HepG2 (cell line): Measurements from ENCODE around the gene GTF3C5. TPM values are rescaled to one million over a fixed set of nuclear protein-coding genes. Genes with fewer than 3 reads are reported as not detected.

ENCODE experiments used
- ARNT ChIP-seq: fragments of 450-650 bp; IDR thresholded peaks from 2 replicates; pipeline ENCODE4 v1.6.1; 2017
- ELF3 ChIP-seq: IDR thresholded peaks from 2 replicates; pipeline ENCODE4 v1.6.1; 2016; ENCODE audit warnings: missing genetic modification reagents, missing compliant biosample characterization
- KMT2A ChIP-seq: sonication (generic); formaldehyde crosslinking; IDR thresholded peaks from 2 replicates; pipeline ENCODE4 v1.4.0; 2020; ENCODE audit warnings: missing genetic modification reagents
- MIER2 ChIP-seq: IDR thresholded peaks from 2 replicates; pipeline ENCODE4 v1.6.1; 2016; ENCODE audit warnings: missing biosample characterization, missing genetic modification reagents
- NFKB2 ChIP-seq: sonication (generic); formaldehyde crosslinking; IDR thresholded peaks from 2 replicates; pipeline ENCODE4 v1.4.0; 2020; ENCODE audit warnings: missing genetic modification reagents, borderline replicate concordance
- POGZ ChIP-seq: sonication (generic); formaldehyde crosslinking; IDR thresholded peaks from 2 replicates; pipeline ENCODE4 v1.4.0; 2020; ENCODE audit warnings: mild to moderate bottlenecking, missing genetic modification reagents
- REXO4 ChIP-seq: sonication (generic); formaldehyde crosslinking; IDR thresholded peaks from 2 replicates; pipeline ENCODE4 v1.8.0; 2022; ENCODE audit warnings: missing genetic modification reagents, mild to moderate bottlenecking, borderline replicate concordance
- ZNF30 ChIP-seq: sonication (generic); formaldehyde crosslinking; IDR thresholded peaks from 2 replicates; pipeline ENCODE4 v1.5.0; 2020; ENCODE audit warnings: mild to moderate bottlenecking, missing genetic modification reagents
- ZNF598 ChIP-seq: sonication (generic); formaldehyde crosslinking; IDR thresholded peaks from 2 replicates; pipeline ENCODE4 v1.5.1; 2020; ENCODE audit warnings: mild to moderate bottlenecking, missing genetic modification reagents, borderline replicate concordance
- ZNF619 ChIP-seq: sonication (generic); formaldehyde crosslinking; IDR thresholded peaks from 2 replicates; pipeline ENCODE4 v1.4.0; 2020; ENCODE audit warnings: mild to moderate bottlenecking, missing genetic modification reagents
- ZNF773 ChIP-seq: sonication (generic); formaldehyde crosslinking; IDR thresholded peaks from 2 replicates; pipeline ENCODE4 v1.4.0; 2020; ENCODE audit warnings: missing genetic modification reagents, borderline replicate concordance
- ZNF850 ChIP-seq: sonication (generic); formaldehyde crosslinking; conservative IDR thresholded peaks from 2 replicates; pipeline ENCODE4 v1.9.0; 2021; ENCODE audit warnings: mild to moderate bottlenecking, missing genetic modification reagents
- polyA plus RNA-seq, 8 experiments: library from polyadenylated mRNA; depleted of rRNA in 3 of 8; stranded (reverse) in 7 of 8; unstranded in 1 of 8; fragments of >200 nt; fragmentation: Illumina TruSeq in 4 of 8; extraction: Trizol in 4 of 8; gene quantifications; 2 replicates each; pipeline versions ENCODE4 v1.2.1 to v1.2.3, GENCODE V29; 2011 to 2016; ENCODE audit warnings: low read depth in 4 of 8, missing spikeins in 1 of 8, mixed read lengths in 1 of 8; ENCODE audit not compliant: insufficient read depth in 1 of 8
- total RNA-seq, 5 experiments: library from RNA; depleted of rRNA; stranded (reverse); fragments of >200 nt; fragmentation: Illumina TruSeq; extraction: Trizol; gene quantifications; 2 replicates each; pipeline ENCODE4 v1.2.3, GENCODE V29; 2016; ENCODE audit warnings: low read depth in 1 of 5
- TF ChIP-seq, protein P1 (sequence below): sonication (generic); formaldehyde crosslinking; IDR thresholded peaks from 2 replicates; pipeline ENCODE4 v1.4.0; 2020; ENCODE audit warnings: mild to moderate bottlenecking, missing genetic modification reagents
- TF ChIP-seq, protein P2 (sequence below): IDR thresholded peaks from 2 replicates; pipeline ENCODE4 v1.6.1; 2016
- TF ChIP-seq, protein P3 (sequence below): sonication (generic); formaldehyde crosslinking; IDR thresholded peaks from 2 replicates; pipeline ENCODE4 v1.5.1; 2020; ENCODE audit warnings: mild to moderate bottlenecking, missing genetic modification reagents, borderline replicate concordance
- TF ChIP-seq, protein P4 (sequence below), 2 experiments: sonication (generic) in 1 of 2; formaldehyde crosslinking in 1 of 2; IDR thresholded peaks; 2 replicates each; pipeline versions ENCODE4 v1.6.1 to v1.9.0; 2014 to 2022; ENCODE audit warnings: antibody characterized with exemption in 1 of 2, borderline replicate concordance in 1 of 2, inconsistent platforms in 1 of 2, low read depth in 1 of 2, missing genetic modification reagents in 1 of 2
- TF ChIP-seq, protein P5 (sequence below): sonication (generic); formaldehyde crosslinking; conservative IDR thresholded peaks from 2 replicates; pipeline ENCODE4 v1.4.0; 2020; ENCODE audit warnings: missing genetic modification reagents

Gene GTF3C5
- total and polyA plus RNA-seq, 2 of the 13 experiments (the other 11 are each of a cell fraction or from before 2014, with no cell fraction given), result 66.9 to 92.6 TPM

DNA sequence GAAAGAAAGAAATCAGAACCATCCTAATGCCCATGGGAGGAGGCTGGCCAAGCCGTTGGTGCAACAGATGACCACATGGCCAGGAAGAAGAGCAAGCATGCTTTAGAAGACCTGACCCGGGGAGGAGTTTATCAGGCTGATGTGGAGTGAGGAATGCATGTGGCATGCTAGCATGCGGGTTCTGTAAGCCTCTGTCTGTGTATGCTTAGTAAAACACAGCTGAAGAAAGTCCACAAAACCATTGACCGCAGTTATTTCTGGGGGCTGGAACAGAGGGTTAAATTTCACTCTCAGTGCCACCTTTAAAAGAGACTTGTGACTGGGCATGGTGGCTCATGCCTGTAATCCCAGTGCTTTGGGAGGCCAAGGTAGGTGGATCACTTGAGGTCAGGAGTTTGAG lies 33.2 kb upstream of the GTF3C5 start (continued):
- TF ChIP-seq, protein P1, sequence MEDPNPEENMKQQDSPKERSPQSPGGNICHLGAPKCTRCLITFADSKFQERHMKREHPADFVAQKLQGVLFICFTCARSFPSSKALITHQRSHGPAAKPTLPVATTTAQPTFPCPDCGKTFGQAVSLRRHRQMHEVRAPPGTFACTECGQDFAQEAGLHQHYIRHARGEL, result no peak
- TF ChIP-seq ZNF598 (CRISPR knock-in tag) (no peak), KMT2A (CRISPR knock-in tag) (no peak), MIER2 (CRISPR knock-in tag) (no peak), NFKB2 (no peak), ZNF619 (CRISPR knock-in tag) (no peak), ZNF850 (no peak), ZNF30 (CRISPR knock-in tag) (no peak), ELF3 (CRISPR knock-in tag) (0 out of 2 replicates have a peak, but pooled peaks have one; percentile 14), REXO4 (CRISPR knock-in tag) (no peak), ZNF773 (CRISPR knock-in tag) (no peak), ARNT (no peak), POGZ (CRISPR knock-in tag) (no peak)
- TF ChIP-seq, protein P2, sequence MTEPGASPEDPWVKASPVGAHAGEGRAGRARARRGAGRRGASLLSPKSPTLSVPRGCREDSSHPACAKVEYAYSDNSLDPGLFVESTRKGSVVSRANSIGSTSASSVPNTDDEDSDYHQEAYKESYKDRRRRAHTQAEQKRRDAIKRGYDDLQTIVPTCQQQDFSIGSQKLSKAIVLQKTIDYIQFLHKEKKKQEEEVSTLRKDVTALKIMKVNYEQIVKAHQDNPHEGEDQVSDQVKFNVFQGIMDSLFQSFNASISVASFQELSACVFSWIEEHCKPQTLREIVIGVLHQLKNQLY (CRISPR knock-in tag), result no peak
- TF ChIP-seq, protein P3, sequence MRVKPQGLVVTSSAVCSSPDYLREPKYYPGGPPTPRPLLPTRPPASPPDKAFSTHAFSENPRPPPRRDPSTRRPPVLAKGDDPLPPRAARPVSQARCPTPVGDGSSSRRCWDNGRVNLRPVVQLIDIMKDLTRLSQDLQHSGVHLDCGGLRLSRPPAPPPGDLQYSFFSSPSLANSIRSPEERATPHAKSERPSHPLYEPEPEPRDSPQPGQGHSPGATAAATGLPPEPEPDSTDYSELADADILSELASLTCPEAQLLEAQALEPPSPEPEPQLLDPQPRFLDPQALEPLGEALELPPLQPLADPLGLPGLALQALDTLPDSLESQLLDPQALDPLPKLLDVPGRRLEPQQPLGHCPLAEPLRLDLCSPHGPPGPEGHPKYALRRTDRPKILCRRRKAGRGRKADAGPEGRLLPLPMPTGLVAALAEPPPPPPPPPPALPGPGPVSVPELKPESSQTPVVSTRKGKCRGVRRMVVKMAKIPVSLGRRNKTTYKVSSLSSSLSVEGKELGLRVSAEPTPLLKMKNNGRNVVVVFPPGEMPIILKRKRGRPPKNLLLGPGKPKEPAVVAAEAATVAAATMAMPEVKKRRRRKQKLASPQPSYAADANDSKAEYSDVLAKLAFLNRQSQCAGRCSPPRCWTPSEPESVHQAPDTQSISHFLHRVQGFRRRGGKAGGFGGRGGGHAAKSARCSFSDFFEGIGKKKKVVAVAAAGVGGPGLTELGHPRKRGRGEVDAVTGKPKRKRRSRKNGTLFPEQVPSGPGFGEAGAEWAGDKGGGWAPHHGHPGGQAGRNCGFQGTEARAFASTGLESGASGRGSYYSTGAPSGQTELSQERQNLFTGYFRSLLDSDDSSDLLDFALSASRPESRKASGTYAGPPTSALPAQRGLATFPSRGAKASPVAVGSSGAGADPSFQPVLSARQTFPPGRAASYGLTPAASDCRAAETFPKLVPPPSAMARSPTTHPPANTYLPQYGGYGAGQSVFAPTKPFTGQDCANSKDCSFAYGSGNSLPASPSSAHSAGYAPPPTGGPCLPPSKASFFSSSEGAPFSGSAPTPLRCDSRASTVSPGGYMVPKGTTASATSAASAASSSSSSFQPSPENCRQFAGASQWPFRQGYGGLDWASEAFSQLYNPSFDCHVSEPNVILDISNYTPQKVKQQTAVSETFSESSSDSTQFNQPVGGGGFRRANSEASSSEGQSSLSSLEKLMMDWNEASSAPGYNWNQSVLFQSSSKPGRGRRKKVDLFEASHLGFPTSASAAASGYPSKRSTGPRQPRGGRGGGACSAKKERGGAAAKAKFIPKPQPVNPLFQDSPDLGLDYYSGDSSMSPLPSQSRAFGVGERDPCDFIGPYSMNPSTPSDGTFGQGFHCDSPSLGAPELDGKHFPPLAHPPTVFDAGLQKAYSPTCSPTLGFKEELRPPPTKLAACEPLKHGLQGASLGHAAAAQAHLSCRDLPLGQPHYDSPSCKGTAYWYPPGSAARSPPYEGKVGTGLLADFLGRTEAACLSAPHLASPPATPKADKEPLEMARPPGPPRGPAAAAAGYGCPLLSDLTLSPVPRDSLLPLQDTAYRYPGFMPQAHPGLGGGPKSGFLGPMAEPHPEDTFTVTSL (CRISPR knock-in tag), result no peak
- TF ChIP-seq, protein P4, sequence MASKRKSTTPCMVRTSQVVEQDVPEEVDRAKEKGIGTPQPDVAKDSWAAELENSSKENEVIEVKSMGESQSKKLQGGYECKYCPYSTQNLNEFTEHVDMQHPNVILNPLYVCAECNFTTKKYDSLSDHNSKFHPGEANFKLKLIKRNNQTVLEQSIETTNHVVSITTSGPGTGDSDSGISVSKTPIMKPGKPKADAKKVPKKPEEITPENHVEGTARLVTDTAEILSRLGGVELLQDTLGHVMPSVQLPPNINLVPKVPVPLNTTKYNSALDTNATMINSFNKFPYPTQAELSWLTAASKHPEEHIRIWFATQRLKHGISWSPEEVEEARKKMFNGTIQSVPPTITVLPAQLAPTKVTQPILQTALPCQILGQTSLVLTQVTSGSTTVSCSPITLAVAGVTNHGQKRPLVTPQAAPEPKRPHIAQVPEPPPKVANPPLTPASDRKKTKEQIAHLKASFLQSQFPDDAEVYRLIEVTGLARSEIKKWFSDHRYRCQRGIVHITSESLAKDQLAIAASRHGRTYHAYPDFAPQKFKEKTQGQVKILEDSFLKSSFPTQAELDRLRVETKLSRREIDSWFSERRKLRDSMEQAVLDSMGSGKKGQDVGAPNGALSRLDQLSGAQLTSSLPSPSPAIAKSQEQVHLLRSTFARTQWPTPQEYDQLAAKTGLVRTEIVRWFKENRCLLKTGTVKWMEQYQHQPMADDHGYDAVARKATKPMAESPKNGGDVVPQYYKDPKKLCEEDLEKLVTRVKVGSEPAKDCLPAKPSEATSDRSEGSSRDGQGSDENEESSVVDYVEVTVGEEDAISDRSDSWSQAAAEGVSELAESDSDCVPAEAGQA (IDR thresholded peaks at IDR 0.05; ENCODE audit: low read depth), result no peak
- TF ChIP-seq, protein P4 (CRISPR knock-in tag; IDR thresholded peaks at IDR 0.05; ENCODE audit: borderline replicate concordance), result no peak
- TF ChIP-seq, protein P5, sequence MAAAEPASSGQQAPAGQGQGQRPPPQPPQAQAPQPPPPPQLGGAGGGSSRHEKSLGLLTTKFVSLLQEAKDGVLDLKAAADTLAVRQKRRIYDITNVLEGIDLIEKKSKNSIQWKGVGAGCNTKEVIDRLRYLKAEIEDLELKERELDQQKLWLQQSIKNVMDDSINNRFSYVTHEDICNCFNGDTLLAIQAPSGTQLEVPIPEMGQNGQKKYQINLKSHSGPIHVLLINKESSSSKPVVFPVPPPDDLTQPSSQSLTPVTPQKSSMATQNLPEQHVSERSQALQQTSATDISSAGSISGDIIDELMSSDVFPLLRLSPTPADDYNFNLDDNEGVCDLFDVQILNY (CRISPR knock-in tag), result no peak
